ENCODE results near the gene DDIT4. TPM values are rescaled to one million over a fixed set of nuclear protein-coding genes. Genes with fewer than 3 reads are reported as not detected.

DDIT4 gene
- total RNA-seq, 1 experiment from 2014 or later = 408 TPM

- DNase-seq (ENCODE audit: low read depth) = no peak
- in situ Hi-C loops (cut with HindIII; ENCODE audit: low pct_unique_long_range_greater_than_20kb, low sequenced_read_pairs) = no loop called here
These were observed 48.2 kb downstream of the DDIT4 start for GRCh38 chr10:72322030-72322279.

- DNase-seq (ENCODE audit: low read depth) = no peak
- in situ Hi-C loops (cut with HindIII; ENCODE audit: low pct_unique_long_range_greater_than_20kb, low sequenced_read_pairs) = no loop called here
These were observed 48.7 kb downstream of the DDIT4 start for GRCh38 chr10:72322280-72323058.

DNA sequence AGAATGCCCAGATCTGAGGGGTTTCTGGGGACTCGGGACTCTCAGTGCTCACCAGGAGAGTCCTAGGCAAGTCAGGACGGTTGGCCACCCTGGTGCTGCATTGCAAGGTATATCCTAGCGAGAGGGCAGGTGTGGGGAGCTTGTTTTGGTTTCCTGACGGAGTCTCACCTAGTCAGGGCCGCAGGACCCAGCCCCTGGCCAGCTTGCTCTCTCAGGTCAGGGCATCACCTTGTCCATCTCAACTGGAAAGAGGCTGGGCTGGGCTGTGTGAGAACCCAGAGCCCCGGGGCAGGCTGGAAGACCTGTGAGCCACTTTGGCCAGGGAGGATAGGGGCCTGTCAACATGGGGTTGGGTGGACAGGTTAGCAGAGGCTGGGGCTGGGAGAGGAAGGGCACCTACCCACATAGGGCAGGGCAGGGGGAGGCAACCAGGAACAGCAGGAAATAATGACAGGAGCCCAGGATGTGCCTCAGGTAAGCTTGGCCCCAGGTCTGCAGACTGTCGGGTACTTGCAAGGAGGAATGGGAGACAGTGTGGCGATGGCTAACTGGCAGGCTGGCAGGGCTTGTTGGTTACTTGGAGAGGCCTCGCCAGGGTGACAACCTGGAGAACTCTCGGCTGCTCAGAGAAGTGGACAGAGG, 49.5 kb downstream of the DDIT4 start:
- in situ Hi-C loops (cut with HindIII; ENCODE audit: low pct_unique_long_range_greater_than_20kb, low sequenced_read_pairs) = no loop called here
- no peak for DNase-seq (ENCODE audit: low read depth)

DNA sequence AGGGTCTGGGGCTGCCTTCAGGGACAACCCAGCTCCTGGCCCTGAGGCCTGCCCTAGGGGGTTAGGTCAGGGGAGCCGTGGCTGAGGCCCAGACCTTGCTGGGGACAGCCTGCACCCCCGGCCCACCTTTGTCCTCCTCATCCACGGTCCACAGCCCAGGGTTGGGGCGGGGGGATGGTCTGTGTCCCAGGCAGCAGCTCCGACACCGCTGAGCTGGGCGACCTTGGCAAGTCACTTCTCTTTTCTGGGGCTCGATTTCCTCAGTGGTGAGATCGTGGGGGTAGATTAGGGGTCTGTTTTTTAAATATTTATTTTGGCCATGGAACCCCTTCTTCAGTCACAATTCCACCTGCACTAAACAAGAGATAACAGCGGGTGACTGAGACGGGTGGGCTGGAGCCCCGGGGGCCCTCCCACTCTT, 50.1 kb downstream of the DDIT4 start:
- no peak for DNase-seq (ENCODE audit: low read depth)
- in situ Hi-C loops (cut with HindIII; ENCODE audit: low pct_unique_long_range_greater_than_20kb, low sequenced_read_pairs) = no loop called here

Other genes starting within 250 kb of the DDIT4 start
- gene SPOCK2, start 185.4 kb upstream of the DDIT4 start, total RNA-seq (2014; rRNA removed; shearing (Covaris generic); ENCODE audit: low replicate concordance) = 0.41 and 1.1 TPM in 2 replicates
- 279 and 280 TPM in 2 replicates for gene ANAPC16, start 57.9 kb upstream of the DDIT4 start, total RNA-seq (2014; rRNA removed; shearing (Covaris generic); ENCODE audit: low replicate concordance)
- 55.1 and 82.7 TPM in 2 replicates for gene ASCC1, start 57.6 kb upstream of the DDIT4 start, total RNA-seq (2014; rRNA removed; shearing (Covaris generic); ENCODE audit: low replicate concordance)
- 17.5 and 26.9 TPM in 2 replicates for gene DNAJB12, start 81.0 kb downstream of the DDIT4 start, total RNA-seq (2014; rRNA removed; shearing (Covaris generic); ENCODE audit: low replicate concordance)